Thyroid gland (tissue), 4 donors: ENCODE results near the gene TIMM23. TPM values are rescaled to one million over a fixed set of nuclear protein-coding genes. Genes with fewer than 3 reads are reported as not detected.

Experiments used
- DNase-seq, 2 donors: peaks; one replicate each; pipeline ENCODE4 v3.0.0-alpha.2; 2019
- H3K27ac ChIP-seq, 3 donors: fragments of 200-600 bp; sonication (generic); 1 replicate in 2 of 3; 2 replicates in 1 of 3; pipeline ENCODE4 v1.5.1; 2016 to 2019; ENCODE audit warnings: mild to moderate bottlenecking in 1 of 3, moderate library complexity in 1 of 3
- H3K27me3 ChIP-seq: fragments of 200-600 bp; sonication (generic); one replicate; pipeline ENCODE4 v1.5.1; 2019
- H3K36me3 ChIP-seq, 2 donors: fragments of 200-600 bp; sonication (generic); one replicate each; pipeline ENCODE4 v1.5.1; 2016 to 2019
- H3K4me1 ChIP-seq, 2 donors: fragments of 200-600 bp; sonication (generic); one replicate each; pipeline ENCODE4 v1.5.1; 2017 to 2019
- H3K4me3 ChIP-seq, 3 donors: fragments of 200-600 bp; sonication (generic); replicated peaks in 1 of 3; 1 replicate in 2 of 3; 2 replicates in 1 of 3; pipeline ENCODE4 v1.5.1; 2016; ENCODE audit warnings: mild to moderate bottlenecking in 1 of 3
- H3K9me3 ChIP-seq: fragments of 200-600 bp; sonication (generic); one replicate; pipeline ENCODE4 v1.5.1; 2017
- CTCF ChIP-seq, 6 experiments: fragments of 200-600 bp in 3 of 6; fragments of 450-650 bp in 3 of 6; sonication (generic) in 3 of 6; IDR thresholded peaks; one replicate each; pipeline ENCODE4 v1.5.1; 2016 to 2019; ENCODE audit warnings: antibody characterized with exemption in 6 of 6, mild to moderate bottlenecking in 2 of 6, inconsistent platforms in 1 of 6, moderate library complexity in 1 of 6
- POLR2A ChIP-seq, 2 donors: fragments of 450-650 bp; IDR thresholded peaks; one replicate each; pipeline ENCODE4 v1.6.1; 2017; ENCODE audit warnings: antibody characterized with exemption in 2 of 2, mild to moderate bottlenecking in 2 of 2, moderate library complexity in 1 of 2
- WGBS, 2 donors: methylation state at CpG; one replicate each; pipeline ENCODE4 v1.1.5; 2017; 5-methylcytosine and 5-hydroxymethylcytosine counted together
- intact Hi-C: fragments of 100-400 bp; cut with DNase I; formaldehyde crosslinking; loops from one replicate; pipeline ENCODE4 v1.15.1; 2023
- small RNA-seq: library from RNA; depleted of rRNA; stranded (forward); fragments of <200 nt; gene quantifications from one replicate; pipeline ENCODE3, GENCODE V24; 2016
- total RNA-seq, 4 donors: library from RNA; depleted of rRNA; stranded (reverse); fragments of >200 nt; gene quantifications; one replicate each; pipeline ENCODE4 v1.2.3, GENCODE V29; 2016

Gene TIMM23
- total RNA-seq, 4 donors from 2014 or later: 68.7 to 85.6 (median 72.1) TPM

GRCh38 chr10:46052791-46053375 lies 80.6 kb downstream of the TIMM23 start:
- intact Hi-C loops: no loop called here
- H3K4me1 ChIP-seq: no peaks in the 10 kb centered on the region
- no peak overlapping the region for H3K4me3 ChIP-seq
- no peaks in the 10 kb centered on the region for H3K27me3 ChIP-seq
- H3K27ac ChIP-seq: no peak overlapping the region
- H3K36me3 ChIP-seq: no peaks in the 10 kb centered on the region
- no peak for DNase-seq
- no peak for TF ChIP-seq CTCF (IDR thresholded peaks at IDR 0.05)
- TF ChIP-seq POLR2A (IDR thresholded peaks at IDR 0.05): no peak
- 90 to 95% methylated on average over 6 of the region's 6 CpGs for WGBS, 2 donors
- no peaks in the 10 kb centered on the region for H3K9me3 ChIP-seq

Small RNA genes lying within 50 kb of the gene (small RNA-seq; reads per million reads assigned to genes)
- gene SNORA74C-1: not detected

Other genes starting within 250 kb of the TIMM23 start
- 10 to 100 TPM; 32.2 to 49.7 (median 39.9) TPM for gene WASHC2C, start 245.2 kb upstream of the TIMM23 start, total RNA-seq
- 10 to 100 TPM; 10.6 to 28.5 (median 17.8) TPM for gene AGAP4, start 125.0 kb upstream of the TIMM23 start, total RNA-seq
- gene NCOA4, start 58.1 kb downstream of the TIMM23 start, total RNA-seq: 100 to 1,000 TPM; 140 to 189 (median 160) TPM
- not detected for gene MSMB, start 73.8 kb downstream of the TIMM23 start, total RNA-seq